ENCODE data around the gene FN1. TPM values are rescaled to one million over a fixed set of nuclear protein-coding genes. Genes with fewer than 3 reads are reported as not detected.

FN1 gene
- total and polyA plus RNA-seq, 2 donors (not counting 1 experiment from before 2014, with no cell fraction given): 0.05 TPM; not detected in 1

GRCh38 chr2:215357660-215358059, 78.2 kb downstream of the FN1 start:
- Histone ChIP-seq H3K4me3 (ENCODE audit: control extremely low read depth in 1 of 5, extremely low read depth in 1 of 5, insufficient read depth in 1 of 5, low read depth in 2 of 5, low read length in 4 of 5) (no peak overlapping the region), H4K20me1 (ENCODE audit: control insufficient read depth, insufficient read depth, low read length, poor library complexity, severe bottlenecking) (no peaks in the 10 kb centered on the region), H3K79me2 (ENCODE audit: control insufficient read depth, insufficient read depth, low read length) (no peaks in the 10 kb centered on the region), H3K27ac (ENCODE audit: low read length in 2 of 2) (no peak overlapping the region), H3K9me3 (ENCODE audit: control extremely low read depth in 1 of 3, control insufficient read depth in 2 of 3, insufficient read depth in 1 of 3, low read length in 2 of 3) (no peaks in the 10 kb centered on the region), H3K4me2 (replicated peaks; ENCODE audit: low read depth, low read length, poor library complexity, severe bottlenecking) (no peak overlapping the region), H3K4me1 (ENCODE audit: control insufficient read depth in 2 of 2, insufficient read depth in 2 of 2, low read length in 2 of 2) (no peaks in the 10 kb centered on the region), H2AFZ (ENCODE audit: insufficient read depth, low read depth, low read length, poor library complexity, severe bottlenecking) (no peak overlapping the region), H3K36me3 (replicated peaks in 1 of 2; ENCODE audit: control extremely low read depth in 1 of 2, control insufficient read depth in 1 of 2, extremely low read depth in 1 of 2, insufficient read depth in 2 of 2, low read length in 1 of 2) (no peaks in the 10 kb centered on the region), H3K27me3 (replicated peaks in 1 of 4; ENCODE audit: control extremely low read depth in 1 of 4, control insufficient read depth in 3 of 4, insufficient read depth in 4 of 4, low read length in 3 of 4) (no peaks in the 10 kb centered on the region), H3K9ac (ENCODE audit: low read length) (no peak overlapping the region)
- Mint-ChIP-seq H3K4me3 (no peak overlapping the region), H3K27ac (no peak overlapping the region), H3K27me3 (no peaks in the 10 kb centered on the region), H3K4me1 (no peaks in the 10 kb centered on the region), H3K9me3 (ENCODE audit: insufficient read depth) (no peaks in the 10 kb centered on the region)
- ChIA-PET POLR2A (no interaction called here), CTCF (no interaction called here)
- WGBS (ENCODE audit: insufficient coverage): no CpG with 5 or more reads among the region's 3 CpGs
- DNase-seq (no peak), ATAC-seq (ENCODE audit: low read depth) (no peak)
- intact Hi-C loops (cut with micrococcal nuclease): no loop called here
- TF ChIP-seq CTCF (IDR thresholded peaks at IDR 0.05) (no peak), EZH2 (IDR thresholded peaks at IDR 0.05; ENCODE audit: borderline replicate concordance, insufficient read depth, low read depth, low read length, poor library complexity, severe bottlenecking) (no peak)

GRCh38 chr2:215356948-215357461, 78.9 kb downstream of the FN1 start:
- Histone ChIP-seq H3K9ac (ENCODE audit: low read length) (no peak overlapping the region), H3K4me1 (ENCODE audit: control insufficient read depth in 2 of 2, insufficient read depth in 2 of 2, low read length in 2 of 2) (no peaks in the 10 kb centered on the region), H3K27me3 (replicated peaks in 1 of 4; ENCODE audit: control extremely low read depth in 1 of 4, control insufficient read depth in 3 of 4, insufficient read depth in 4 of 4, low read length in 3 of 4) (no peaks in the 10 kb centered on the region), H3K4me2 (replicated peaks; ENCODE audit: low read depth, low read length, poor library complexity, severe bottlenecking) (no peak overlapping the region), H3K4me3 (ENCODE audit: control extremely low read depth in 1 of 5, extremely low read depth in 1 of 5, insufficient read depth in 1 of 5, low read depth in 2 of 5, low read length in 4 of 5) (no peak overlapping the region), H3K9me3 (ENCODE audit: control extremely low read depth in 1 of 3, control insufficient read depth in 2 of 3, insufficient read depth in 1 of 3, low read length in 2 of 3) (no peaks in the 10 kb centered on the region), H3K36me3 (replicated peaks in 1 of 2; ENCODE audit: control extremely low read depth in 1 of 2, control insufficient read depth in 1 of 2, extremely low read depth in 1 of 2, insufficient read depth in 2 of 2, low read length in 1 of 2) (peaks cover 0 to under 1% of the 10 kb centered on the region in 2 experiments), H4K20me1 (ENCODE audit: control insufficient read depth, insufficient read depth, low read length, poor library complexity, severe bottlenecking) (no peaks in the 10 kb centered on the region), H2AFZ (ENCODE audit: insufficient read depth, low read depth, low read length, poor library complexity, severe bottlenecking) (no peak overlapping the region), H3K79me2 (ENCODE audit: control insufficient read depth, insufficient read depth, low read length) (no peaks in the 10 kb centered on the region), H3K27ac (ENCODE audit: low read length in 2 of 2) (no peak overlapping the region)
- no peaks in the 10 kb centered on the region for H3K9me3 Mint-ChIP-seq (ENCODE audit: insufficient read depth)
- ChIA-PET POLR2A (no interaction called here), CTCF (no interaction called here)
- H3K4me1 Mint-ChIP-seq: no peaks in the 10 kb centered on the region
- H3K27me3 Mint-ChIP-seq: no peaks in the 10 kb centered on the region
- no peak overlapping the region for H3K4me3 Mint-ChIP-seq
- TF ChIP-seq CTCF (IDR thresholded peaks at IDR 0.05) (no peak), EZH2 (IDR thresholded peaks at IDR 0.05; ENCODE audit: borderline replicate concordance, insufficient read depth, low read depth, low read length, poor library complexity, severe bottlenecking) (no peak)
- 98% methylated on average over 8 of the region's 9 CpGs for WGBS (ENCODE audit: insufficient coverage)
- no peak overlapping the region for H3K27ac Mint-ChIP-seq
- intact Hi-C loops (cut with micrococcal nuclease): no loop called here
- no peak for DNase-seq
- ATAC-seq (ENCODE audit: low read depth): no peak
